GM18951 (cell line): Measurements from ENCODE around the gene ZFPL1.

Experiments used
- POLR2A ChIP-seq: IDR thresholded peaks from 4 replicates; pipeline ENCODE4 v1.6.1; 2011; ENCODE audit warnings: mild to moderate bottlenecking; ENCODE audit not compliant: insufficient read length, insufficient read depth; ENCODE audit errors: extremely low read depth
- in situ Hi-C: fragments of 300-500 bp; cut with MboI; formaldehyde crosslinking; loops from one replicate; pipeline ENCODE4 v1.12.0; 2022; ENCODE audit warnings: low sequenced_read_pairs, mixed read lengths, inconsistent platforms; ENCODE audit not compliant: unreplicated experiment

The ZFPL1 gene

GRCh38 chr11:65083834-65084597 lies at the start of gene ZFPL1, which contains the start of gene CDCA5:
Gene ZFPL1, plus strand, starts transcription at chr11:65084222. Its CDS starts 477 bp downstream, at chr11:65084699.
Gene CDCA5, minus strand, starts transcription at chr11:65084040. Its CDS starts 62 bp downstream, at chr11:65083978.
- peak; percentile 84 for TF ChIP-seq POLR2A
- in situ Hi-C loops = no loop called here

GRCh38 chr11:65034423-65034822 lies 49.6 kb upstream of the ZFPL1 start:
- in situ Hi-C loops = no loop called here
- no peak for TF ChIP-seq POLR2A

- in situ Hi-C loops = no loop called here
- TF ChIP-seq POLR2A = no peak
Measured at GRCh38 chr11:65035579-65035978, 48.4 kb upstream of the ZFPL1 start.

DNA sequence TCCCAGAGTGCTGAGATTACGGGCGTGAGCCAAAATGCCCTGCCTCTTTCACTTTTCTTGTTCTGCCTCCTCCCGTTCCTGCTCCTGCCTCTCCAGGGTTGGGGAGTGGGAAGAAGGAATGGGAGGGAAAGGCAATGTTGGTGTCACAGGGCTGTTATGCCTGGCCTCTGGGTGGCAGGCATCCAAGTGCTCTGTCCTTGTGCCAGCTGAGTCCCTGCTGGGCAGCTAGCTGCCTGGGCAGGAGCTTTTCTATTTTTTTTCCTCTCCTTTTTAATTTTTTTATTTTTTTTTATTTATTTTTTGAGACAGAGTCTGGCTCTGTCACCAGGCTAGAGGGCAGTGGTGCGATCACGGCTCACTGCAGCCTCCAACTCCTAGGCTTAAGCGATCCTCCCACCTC lies 47.1 kb upstream of the ZFPL1 start:
- TF ChIP-seq POLR2A = no peak

DNA sequence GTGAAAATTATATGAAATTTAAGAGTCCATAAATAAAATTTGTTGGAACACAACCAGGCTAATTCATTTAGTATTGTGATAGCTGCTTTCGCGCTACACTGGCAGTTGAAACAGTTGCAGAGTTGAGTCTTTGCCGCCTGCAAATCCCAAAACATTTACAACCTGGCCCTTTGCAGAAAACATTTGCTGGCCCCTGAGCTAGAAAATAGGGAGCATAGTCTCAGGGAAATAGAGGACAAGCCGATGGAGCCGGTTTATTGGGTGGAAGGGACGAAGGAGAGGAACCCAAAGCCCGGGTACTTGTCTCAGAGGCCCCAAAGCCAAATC lies 43.5 kb upstream of the ZFPL1 start:
- TF ChIP-seq POLR2A = no peak
- in situ Hi-C loops = no loop called here

More for the DNA sequence above, 47.1 kb upstream of the ZFPL1 start:
- in situ Hi-C loops = no loop called here

DNA sequence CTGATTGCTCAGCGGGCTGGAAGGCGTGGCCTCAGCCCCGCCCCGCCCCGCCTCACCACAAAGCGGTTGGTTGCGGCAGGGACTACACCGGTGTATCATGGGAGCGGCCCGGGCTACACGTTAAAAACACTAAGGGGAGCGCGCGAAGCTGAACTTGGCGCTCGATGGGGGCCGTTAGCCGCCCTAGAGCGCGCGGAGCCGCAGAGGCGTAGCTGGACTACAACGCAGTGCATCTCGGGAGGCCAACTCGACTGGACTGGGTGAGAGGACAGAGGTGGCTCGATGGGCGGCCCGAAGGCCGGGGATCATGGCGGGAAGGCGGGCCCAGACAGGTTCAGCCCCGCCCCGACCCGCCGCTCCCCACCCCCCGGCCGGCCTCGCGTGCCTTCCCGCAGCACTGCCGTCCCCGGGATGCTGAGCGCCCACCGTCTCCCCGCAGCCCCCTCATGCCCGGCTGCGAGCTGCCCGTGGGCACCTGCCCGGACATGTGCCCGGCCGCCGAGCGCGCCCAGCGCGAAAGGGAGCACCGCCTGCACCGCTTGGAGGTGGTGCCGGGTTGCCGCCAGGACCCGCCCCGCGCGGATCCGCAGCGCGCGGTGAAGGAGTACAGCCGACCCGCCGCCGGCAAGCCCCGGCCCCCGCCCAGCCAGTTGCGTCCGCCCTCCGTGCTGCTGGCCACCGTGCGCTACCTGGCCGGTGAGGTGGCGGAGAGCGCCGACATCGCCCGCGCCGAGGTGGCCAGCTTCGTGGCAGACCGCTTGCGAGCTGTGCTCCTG lies 43.0 kb upstream of the ZFPL1 start, which contains the start of gene SAC3D1:
SAC3D1 (plus strand) TSS at position 364 of the 776 bp plus-strand sequence; CDS start at position 447, 83 bp downstream.
- in situ Hi-C loops = no loop called here
- peak; percentile 66 for TF ChIP-seq POLR2A

- in situ Hi-C loops = no loop called here
- TF ChIP-seq POLR2A = no peak
Measured at GRCh38 chr11:65042891-65043290, 41.1 kb upstream of the ZFPL1 start.

GRCh38 chr11:65043881-65044501 lies 40.0 kb upstream of the ZFPL1 start:
- no peak for TF ChIP-seq POLR2A
- in situ Hi-C loops = no loop called here

- no peak for TF ChIP-seq POLR2A
- in situ Hi-C loops = no loop called here
Measured at GRCh38 chr11:65045061-65045460, 39.0 kb upstream of the ZFPL1 start.

- TF ChIP-seq POLR2A = no peak
- in situ Hi-C loops = no loop called here
Measured at GRCh38 chr11:65045728-65046127, 38.3 kb upstream of the ZFPL1 start.

- TF ChIP-seq POLR2A = no peak
- in situ Hi-C loops = no loop called here
Measured at GRCh38 chr11:65047581-65048422, 36.2 kb upstream of the ZFPL1 start.

DNA sequence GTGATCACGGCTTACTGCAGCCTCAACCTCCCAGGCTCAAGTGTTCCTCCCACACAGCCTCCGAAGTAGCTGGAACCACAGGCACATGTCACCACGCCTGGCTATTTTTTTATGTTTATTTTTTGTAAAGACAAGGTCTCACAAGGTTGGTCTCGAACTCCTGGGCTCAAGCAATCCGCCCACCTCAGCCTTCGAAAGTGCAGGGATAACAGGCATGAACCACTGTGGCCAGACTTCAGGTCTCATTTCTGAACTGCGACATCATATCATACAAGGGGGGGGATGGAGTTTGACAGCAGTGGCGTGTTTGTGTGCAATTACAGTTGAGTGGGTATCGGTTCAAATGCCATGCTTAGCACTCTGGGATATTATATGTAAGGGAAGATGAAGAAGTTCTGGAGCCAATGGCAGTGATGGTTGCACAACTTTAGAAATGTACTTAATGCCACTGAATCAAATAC lies 32.6 kb upstream of the ZFPL1 start:
- TF ChIP-seq POLR2A = no peak
- in situ Hi-C loops = no loop called here
